GM21576 (cell line): ENCODE measurements around the gene OR6X1.
A peak's percentile ranks its signal among the peaks of the same experiment; 100 is the strongest.

Experiments
- ATAC-seq: cut with Tn5 transposase; IDR thresholded peaks from one replicate; pipeline ENCODE4 v1.9.1; 2021; ENCODE audit warnings: mild to moderate bottlenecking, moderate library complexity; ENCODE audit not compliant: unreplicated experiment

OR6X1 gene

GRCh38 chr11:123754101-123754568 lies at the start of gene OR6X1:
Gene OR6X1 (minus strand): TSS chr11:123754518. CDS start chr11:123754518, 0 bp downstream.
- ATAC-seq = no peak

GRCh38 chr11:123801765-123802164 lies 47.4 kb upstream of the OR6X1 start:
- ATAC-seq = no peak

GRCh38 chr11:123800036-123800435 lies 45.7 kb upstream of the OR6X1 start:
- ATAC-seq = no peak

GRCh38 chr11:123799438-123799837 lies 45.1 kb upstream of the OR6X1 start:
- no peak for ATAC-seq

GRCh38 chr11:123798513-123799252 lies 44.4 kb upstream of the OR6X1 start:
- no peak for ATAC-seq

GRCh38 chr11:123798079-123798478 lies 43.8 kb upstream of the OR6X1 start:
- no peak for ATAC-seq

GRCh38 chr11:123797541-123797940 lies 43.2 kb upstream of the OR6X1 start:
- ATAC-seq = no peak

- no peak for ATAC-seq
Measured at GRCh38 chr11:123797114-123797513, 42.8 kb upstream of the OR6X1 start.

- ATAC-seq = no peak
Measured at GRCh38 chr11:123796226-123796625, 41.9 kb upstream of the OR6X1 start.

GRCh38 chr11:123783536-123783935 lies 29.2 kb upstream of the OR6X1 start:
- no peak for ATAC-seq

GRCh38 chr11:123778511-123778910 lies 24.2 kb upstream of the OR6X1 start:
- ATAC-seq = no peak

- no peak for ATAC-seq
Measured at GRCh38 chr11:123775715-123776549, 21.6 kb upstream of the OR6X1 start.

GRCh38 chr11:123775289-123775688 lies 21.0 kb upstream of the OR6X1 start:
- ATAC-seq = no peak

GRCh38 chr11:123773959-123774358 lies 19.6 kb upstream of the OR6X1 start:
- ATAC-seq = no peak

GRCh38 chr11:123773026-123773425 lies 18.7 kb upstream of the OR6X1 start:
- ATAC-seq = no peak

- ATAC-seq = no peak
Measured at GRCh38 chr11:123771664-123772063, 17.3 kb upstream of the OR6X1 start.

- no peak for ATAC-seq
Measured at GRCh38 chr11:123770712-123771111, 16.4 kb upstream of the OR6X1 start.

- ATAC-seq = no peak
Measured at GRCh38 chr11:123765601-123766000, 11.3 kb upstream of the OR6X1 start.

GRCh38 chr11:123762422-123762821 lies 8.1 kb upstream of the OR6X1 start:
- ATAC-seq = no peak

GRCh38 chr11:123760894-123761293 lies 6.6 kb upstream of the OR6X1 start:
- ATAC-seq = peak; percentile 84

- ATAC-seq = no peak
Measured at GRCh38 chr11:123757976-123758375, 3.7 kb upstream of the OR6X1 start.

GRCh38 chr11:123755813-123756212 lies 1.5 kb upstream of the OR6X1 start:
- ATAC-seq = no peak
